HG03039 (cell line): Measurements from ENCODE around the gene FOXJ3.

Experiments used
- ATAC-seq: cut with Tn5 transposase; IDR thresholded peaks from one replicate; pipeline ENCODE4 v1.9.1; 2021; ENCODE audit warnings: mild to moderate bottlenecking, moderate library complexity; ENCODE audit not compliant: unreplicated experiment

Gene FOXJ3

DNA sequence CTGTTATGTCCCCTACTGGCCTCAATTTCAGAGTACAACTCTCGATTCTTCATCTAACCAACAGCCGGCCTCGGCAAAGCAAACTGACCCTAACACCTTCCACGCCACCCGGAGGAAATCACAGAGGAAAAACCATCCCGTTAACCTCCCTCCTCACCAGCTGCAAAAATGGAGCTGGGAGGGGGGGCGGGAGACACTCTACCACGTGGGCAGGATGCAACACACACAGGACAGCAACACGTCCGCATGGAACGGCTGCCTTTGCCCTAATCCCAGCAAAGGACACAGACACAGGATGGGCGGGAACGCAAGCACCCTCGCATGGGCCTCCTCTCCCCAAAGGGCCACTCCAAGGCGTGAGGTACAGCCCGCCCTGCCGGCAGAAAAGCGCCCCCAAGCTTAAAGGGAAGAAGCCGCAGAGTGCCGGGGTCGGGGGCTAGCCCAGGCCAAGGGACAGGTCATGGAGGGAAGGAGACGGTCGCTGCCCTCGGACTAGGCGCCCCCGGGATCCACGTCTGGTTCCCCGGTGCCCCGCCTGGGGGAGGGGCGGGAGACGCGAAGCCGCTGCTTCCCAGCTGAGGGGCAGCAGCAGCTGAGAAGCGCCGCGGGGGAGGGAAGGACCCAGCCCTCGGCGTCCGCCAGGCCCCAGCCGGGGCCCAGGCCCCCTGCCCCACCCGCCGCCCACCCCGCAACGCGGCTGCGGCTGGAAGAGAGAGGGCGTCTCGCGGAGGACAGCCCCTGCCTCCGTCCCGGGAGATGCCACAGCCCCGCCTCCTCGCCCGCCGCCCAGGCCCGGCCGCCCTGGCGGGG is 590 bp downstream of the FOXJ3 start:
- peak; percentile 35 for ATAC-seq

DNA sequence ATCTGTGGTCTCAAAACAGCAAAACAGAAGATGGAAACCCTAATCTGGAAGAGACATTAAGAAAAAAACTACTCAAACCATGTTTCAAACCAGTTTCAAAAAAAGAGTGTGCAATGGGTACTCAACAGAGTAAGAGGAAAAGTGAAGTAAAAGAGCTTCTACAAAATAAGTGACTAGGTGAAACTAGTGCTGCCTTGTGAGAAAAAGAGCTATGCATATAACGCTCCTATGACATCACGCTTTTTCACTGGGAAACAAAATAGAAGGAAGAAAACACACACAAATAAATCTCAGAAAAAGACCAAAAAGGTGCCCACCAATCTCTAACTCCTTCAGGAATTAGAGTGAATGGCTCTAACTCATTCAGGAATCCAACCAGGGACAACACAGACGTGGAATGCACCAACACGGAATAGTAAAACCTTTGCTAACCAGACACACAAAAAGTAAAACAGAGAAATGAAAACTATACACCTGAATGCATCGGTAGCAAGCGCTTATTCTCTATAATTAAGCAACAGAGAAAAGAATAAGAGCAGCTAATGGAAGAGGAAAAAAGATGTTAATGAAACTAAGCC is 1.3 kb downstream of the FOXJ3 start:
- ATAC-seq, result no peak

- no peak for ATAC-seq
Measured at GRCh38 chr1:42332877-42333276, 2.2 kb downstream of the FOXJ3 start.

DNA sequence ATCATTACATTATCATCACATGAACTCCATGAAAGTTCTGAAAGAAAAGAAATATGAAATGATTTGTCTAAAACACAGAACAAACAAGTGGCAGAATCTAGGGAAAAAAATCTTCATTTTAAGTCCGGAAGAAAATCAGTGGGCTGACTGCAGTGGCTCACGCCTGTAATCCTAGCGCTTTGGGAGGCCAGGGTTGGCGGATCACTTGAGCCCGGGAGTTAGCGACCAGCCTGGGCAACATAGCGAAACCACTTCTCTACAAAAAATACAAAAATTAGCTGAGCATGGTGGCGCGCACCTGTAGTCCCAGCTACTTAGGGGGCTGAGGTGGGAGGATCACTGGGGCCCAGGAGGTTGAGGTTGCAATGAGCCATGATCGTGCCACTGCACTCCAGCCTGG is 4.8 kb downstream of the FOXJ3 start:
- no peak for ATAC-seq

GRCh38 chr1:42328916-42329496 is 6.0 kb downstream of the FOXJ3 start:
- no peak for ATAC-seq

DNA sequence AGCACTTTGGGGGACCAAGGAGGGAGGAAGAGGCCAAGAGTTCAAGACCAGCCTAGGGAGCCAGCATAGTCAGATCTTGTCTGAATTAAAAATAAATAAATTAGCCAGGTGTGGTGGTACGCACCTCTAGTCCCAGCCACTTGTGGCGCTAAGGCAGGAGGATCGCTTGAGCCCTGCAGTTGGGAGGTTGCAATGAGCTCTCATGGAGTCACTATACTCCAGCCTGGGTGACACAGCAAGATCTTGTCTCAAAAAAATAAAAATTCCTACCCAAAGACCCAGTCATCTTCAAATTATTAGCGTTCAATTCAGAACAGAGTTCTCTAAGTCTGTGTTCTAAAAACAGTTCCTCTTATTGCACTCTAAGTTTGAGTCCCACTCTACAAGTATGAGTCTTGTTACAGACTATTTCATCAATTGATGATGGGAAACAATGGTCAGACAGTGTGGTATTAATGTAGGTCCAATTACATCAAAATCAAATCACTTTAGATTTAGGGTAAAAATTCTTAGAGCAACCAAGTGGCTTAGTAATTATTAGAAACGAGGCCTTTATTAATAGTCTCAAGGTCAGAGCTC is 6.9 kb downstream of the FOXJ3 start:
- no peak for ATAC-seq

- no peak for ATAC-seq
Measured at GRCh38 chr1:42325014-42325402, 10.0 kb downstream of the FOXJ3 start.

GRCh38 chr1:42324398-42325013 is 10.5 kb downstream of the FOXJ3 start:
- no peak for ATAC-seq

GRCh38 chr1:42323551-42323950 is 11.5 kb downstream of the FOXJ3 start:
- no peak for ATAC-seq

- ATAC-seq, result no peak
Measured at GRCh38 chr1:42322577-42322976, 12.5 kb downstream of the FOXJ3 start.

GRCh38 chr1:42321731-42322130 is 13.3 kb downstream of the FOXJ3 start:
- ATAC-seq, result no peak

GRCh38 chr1:42320708-42321107 is 14.3 kb downstream of the FOXJ3 start:
- ATAC-seq, result no peak

DNA sequence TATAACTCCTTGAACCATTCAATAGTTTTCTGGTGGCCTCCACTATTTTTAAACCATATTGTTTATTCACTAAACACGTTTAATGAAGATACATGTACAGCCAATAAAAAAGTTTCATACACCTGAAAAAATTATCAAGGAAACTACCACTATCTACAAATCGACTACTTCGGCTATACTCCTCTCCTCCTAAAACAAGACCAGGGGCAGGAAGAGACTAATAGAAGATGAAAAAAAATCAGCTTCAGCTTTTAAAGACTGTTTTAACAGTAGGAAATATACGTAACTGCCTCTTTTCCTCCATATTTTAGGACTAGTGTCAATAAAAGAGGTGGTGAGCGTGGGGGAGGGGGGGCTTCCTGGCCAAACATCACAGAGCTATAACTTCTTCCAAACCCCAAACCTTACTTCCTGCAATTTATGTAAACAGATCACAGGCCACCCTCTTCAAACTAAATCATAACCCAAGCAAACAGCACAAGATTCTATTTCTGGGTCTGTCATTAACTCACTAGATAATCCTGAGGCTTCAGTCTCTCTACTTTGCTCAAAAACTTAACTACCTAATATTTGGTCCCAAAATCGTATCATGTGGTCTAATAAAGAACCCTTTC is 15.1 kb downstream of the FOXJ3 start:
- ATAC-seq, result no peak

GRCh38 chr1:42319128-42319851 is 15.7 kb downstream of the FOXJ3 start:
- ATAC-seq, result no peak

GRCh38 chr1:42318601-42319000 is 16.4 kb downstream of the FOXJ3 start:
- no peak for ATAC-seq

DNA sequence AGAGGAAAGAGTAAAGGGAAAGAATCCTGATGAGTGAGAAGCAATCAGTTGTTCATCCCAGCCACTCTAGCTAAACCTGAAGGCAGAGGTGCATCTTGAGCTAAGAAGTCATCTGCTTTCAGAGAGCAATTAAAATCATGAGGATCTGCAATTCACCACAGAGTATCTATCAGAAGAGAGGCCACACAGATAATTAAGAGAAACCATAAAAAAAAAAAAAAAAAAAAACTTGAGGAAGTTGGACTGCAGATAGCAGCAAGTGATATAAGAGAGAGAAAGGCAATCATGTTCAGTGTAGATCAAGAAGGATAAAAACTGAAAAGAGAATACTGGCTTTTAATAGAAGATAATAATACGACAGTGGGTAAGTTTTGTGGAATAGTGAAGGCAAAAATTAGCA is 17.7 kb downstream of the FOXJ3 start:
- no peak for ATAC-seq

- no peak for ATAC-seq
Measured at GRCh38 chr1:42316292-42316691, 18.7 kb downstream of the FOXJ3 start.

DNA sequence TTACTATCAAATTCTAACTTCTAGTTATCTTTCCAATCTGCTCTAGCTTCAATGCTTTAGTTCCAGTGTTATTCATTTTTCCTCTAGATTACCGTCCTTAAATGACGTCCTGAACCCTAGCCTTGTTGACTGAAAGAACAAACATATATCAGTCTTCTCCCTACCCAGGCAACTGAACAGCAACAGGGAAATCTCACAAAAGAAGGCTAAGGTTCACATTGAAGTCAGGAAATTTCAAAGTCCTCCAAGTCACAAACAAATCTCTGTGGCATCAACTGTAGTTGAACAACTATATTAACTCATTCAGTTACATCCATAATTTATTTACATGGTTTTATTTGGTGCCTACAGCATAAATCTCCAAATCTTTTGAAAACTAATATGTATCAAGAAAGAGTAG is 19.5 kb downstream of the FOXJ3 start:
- no peak for ATAC-seq

DNA sequence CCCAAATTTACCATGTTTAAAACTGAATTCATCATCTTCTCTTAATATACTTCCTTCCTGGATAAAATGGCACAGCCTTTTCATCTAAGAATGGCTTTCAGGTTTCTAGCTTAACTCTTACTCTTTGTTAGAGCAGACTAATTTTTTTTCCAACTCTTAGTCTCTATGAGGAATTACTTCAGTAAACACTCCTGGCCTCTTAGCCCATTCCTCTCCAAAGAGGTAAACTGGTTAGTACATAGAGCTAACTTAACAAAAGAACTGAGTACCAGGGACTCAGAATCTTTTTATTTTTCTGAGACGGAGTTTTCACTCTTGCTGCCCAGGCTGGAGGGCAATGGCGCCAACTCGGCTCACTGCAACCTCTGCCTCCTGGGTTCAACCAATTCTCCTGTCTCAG is 21.1 kb downstream of the FOXJ3 start:
- no peak for ATAC-seq

DNA sequence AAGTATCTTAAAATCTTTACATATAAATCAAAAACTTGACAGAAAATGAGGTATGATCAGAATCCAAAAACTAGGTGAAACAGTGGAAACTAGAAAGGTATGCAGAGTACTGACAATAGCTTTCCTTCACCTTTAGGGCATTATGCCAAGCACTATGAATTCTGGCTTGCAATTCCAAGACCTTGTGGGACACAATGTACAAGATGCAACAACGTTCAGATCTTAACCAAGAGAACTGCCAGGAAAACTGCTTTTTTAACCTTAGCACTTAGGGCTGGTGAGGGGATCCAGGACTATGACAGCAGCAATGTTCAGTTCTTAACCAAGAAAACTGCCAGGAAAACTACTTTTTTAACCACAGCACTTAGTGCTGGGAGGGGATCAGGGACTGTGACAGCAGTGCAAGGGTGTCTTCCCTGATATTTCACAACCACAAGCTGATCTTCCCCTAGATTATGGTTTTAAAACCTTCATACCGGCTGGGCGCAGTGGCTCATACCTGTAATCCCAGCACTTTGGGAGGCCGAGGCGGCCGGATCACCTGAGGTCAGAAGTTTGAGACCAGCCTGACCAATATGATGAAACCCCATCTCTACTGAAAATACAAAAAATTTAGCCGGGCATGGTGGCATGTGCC is 22.3 kb downstream of the FOXJ3 start:
- no peak for ATAC-seq
